HS-27A (cell line): ENCODE results near the gene M1AP.
"Not testable (repeated sequence)": the region's sequence is repeated elsewhere in the genome, so short reads cannot be mapped to it uniquely, and the experiment has no call there.

Experiments
- DNase-seq: peaks from one replicate; pipeline ENCODE4 v3.0.0-alpha.2; 2012; ENCODE audit warnings: low read depth, missing footprints

Gene M1AP

DNA sequence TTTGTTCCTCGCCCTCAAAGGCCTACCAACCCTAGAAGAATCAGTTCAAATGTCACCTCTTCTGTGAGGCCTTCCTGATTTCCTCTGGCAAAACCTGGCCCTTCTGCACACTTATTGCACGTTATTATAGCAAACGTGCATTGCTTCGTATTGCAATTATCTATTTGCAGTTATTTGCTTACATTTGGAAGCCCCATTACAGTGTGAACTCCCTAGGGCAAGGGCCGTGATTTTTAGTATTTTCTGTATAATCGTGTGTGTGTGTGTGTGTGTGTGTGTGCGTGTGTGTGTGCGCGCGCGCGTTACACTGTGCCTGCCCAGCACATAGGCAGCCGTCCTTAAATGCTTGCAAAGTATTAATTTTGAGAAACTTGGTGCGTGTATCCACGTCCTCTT lies 5.5 kb upstream of the M1AP start:
- DNase-seq, result no peak

DNA sequence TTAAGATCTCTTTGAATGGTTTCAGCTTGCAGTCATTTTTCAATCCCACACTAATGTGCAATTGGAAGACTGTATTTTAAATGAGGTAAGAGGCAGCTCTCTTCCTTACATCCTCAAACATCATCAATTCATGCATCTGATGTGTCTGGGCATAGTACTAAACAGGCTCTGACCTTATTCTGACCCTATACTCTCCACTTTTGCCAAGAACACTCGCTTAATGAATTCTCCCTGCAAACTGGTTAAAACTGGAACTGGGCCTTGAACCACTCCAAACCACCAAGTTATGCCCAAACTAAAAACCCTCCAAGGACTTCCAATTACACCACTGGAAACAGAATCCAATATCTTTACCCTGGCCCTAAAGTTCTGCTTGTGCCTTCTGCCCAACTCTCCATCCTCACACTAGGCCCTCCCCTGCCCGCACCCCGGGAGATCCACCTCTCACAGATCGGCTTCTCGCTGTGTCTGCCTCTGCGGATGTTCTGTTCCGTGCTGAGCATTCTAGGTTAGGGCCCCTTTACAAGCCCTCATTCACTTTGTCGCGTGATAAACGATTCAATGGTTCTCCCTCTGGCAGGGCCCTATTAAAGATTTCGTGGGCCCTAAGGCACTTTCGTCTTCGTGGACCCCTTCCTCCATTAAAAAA lies 1.2 kb downstream of the M1AP start:
- no peak for DNase-seq

- DNase-seq, result no peak
Observed at GRCh38 chr2:74646201-74646600, 1.9 kb downstream of the M1AP start.

DNA sequence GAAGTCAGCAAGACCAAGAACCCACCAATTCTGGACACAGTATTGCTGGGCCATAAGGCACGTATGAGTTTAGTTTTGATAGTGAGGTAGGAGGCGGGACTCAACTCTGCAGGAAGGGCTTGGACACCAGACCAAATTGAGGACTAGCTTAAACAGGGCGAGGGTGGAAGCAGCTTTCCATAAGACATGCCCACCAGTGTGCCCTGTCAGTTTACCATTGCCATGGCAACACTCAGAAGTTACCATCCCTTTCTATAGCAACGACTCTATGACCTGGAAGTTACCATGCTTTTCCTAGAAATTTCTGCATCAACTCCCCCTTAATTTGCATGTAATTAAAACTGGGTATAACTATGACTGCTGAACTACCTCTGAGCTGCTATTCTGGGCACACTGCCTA lies 2.8 kb downstream of the M1AP start:
- no peak for DNase-seq

GRCh38 chr2:74639550-74639949 lies 8.6 kb downstream of the M1AP start:
- no peak for DNase-seq

DNA sequence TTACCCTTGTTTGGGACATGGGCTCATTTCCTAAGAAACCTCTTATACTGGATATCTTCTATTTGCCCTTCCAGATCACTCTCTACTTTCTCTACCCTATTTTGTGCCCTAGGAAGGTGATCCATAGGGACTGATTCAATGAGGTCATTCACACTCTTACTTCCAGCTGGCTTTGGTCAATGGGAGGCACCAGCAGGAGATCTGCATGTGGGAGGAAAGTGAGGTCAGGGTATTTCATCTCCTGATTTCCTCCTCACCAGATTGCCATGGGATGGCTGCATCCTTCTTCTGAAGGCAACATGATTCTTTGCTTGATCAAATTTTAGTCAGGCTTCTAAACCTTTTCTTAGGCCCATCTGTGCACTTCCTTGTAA lies 15.2 kb downstream of the M1AP start:
- no peak for DNase-seq

- DNase-seq, result no peak
Observed at GRCh38 chr2:74632209-74632938, 15.8 kb downstream of the M1AP start.

DNA sequence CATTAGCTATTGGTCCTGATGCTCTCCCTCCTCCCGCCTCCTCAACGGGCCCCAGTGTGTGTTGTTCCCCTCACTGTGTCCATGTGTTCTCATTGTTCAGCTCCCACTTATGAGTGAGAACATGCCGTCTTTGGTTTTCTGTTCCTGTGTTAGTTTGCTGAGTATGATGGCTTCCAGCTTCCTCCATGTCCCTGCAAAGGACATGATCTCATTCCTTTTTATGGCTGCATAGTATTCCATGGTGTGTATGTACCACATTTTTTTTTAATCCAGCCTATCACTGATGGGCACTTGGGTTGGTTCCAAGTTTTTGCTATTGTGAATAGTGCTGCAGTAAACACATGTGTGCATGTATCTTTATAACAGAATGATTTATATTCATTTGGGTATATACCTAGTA lies 17.7 kb downstream of the M1AP start:
- DNase-seq, result not testable (repeated sequence)

DNA sequence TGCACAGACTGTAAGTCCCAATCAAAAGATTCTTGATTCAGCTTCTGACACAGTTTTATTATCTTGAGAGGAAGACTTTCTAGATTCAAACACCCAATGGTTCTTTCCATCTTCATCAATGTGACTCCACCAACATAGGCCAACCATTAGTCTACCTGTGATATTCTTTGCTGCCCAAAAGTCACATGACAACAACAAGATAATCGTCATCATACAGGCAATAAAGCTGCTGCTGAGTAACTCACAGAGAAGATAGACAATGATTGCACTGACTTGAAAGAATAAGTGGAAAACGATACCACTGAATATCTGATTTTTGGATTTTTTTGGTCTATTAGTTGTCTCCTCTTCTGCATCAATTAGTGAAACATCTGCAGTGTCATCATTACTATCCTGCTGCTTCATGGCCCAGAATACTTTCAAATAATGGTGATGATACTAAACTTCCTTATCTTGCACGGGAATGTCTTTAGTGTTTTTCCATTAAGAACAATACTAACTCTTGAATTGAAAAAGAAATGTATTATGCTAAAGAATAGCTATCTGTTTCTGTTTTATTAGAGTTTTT lies 19.5 kb downstream of the M1AP start:
- no peak for DNase-seq

GRCh38 chr2:74625658-74626425 lies 22.3 kb downstream of the M1AP start:
- DNase-seq, result no peak

DNA sequence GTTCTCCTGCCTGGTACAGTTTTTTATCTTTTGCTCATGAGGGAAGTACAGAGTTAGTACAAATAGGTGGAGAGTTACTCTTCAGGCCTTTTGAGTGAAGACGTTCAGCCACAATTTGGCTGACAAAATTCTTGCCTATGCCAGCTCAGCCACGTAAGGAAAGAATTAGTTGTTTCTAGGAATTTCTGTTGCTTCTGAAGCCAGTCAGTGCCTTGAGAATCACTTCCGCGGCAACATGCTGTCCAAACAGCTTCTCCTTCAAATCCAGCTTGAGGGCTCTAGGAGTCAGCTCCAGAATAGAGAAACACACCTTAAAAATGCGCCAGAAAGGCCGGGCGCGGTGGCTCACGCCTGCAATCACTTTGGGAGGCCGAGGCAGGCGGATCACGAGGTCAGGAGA lies 27.5 kb downstream of the M1AP start:
- DNase-seq, result no peak

DNA sequence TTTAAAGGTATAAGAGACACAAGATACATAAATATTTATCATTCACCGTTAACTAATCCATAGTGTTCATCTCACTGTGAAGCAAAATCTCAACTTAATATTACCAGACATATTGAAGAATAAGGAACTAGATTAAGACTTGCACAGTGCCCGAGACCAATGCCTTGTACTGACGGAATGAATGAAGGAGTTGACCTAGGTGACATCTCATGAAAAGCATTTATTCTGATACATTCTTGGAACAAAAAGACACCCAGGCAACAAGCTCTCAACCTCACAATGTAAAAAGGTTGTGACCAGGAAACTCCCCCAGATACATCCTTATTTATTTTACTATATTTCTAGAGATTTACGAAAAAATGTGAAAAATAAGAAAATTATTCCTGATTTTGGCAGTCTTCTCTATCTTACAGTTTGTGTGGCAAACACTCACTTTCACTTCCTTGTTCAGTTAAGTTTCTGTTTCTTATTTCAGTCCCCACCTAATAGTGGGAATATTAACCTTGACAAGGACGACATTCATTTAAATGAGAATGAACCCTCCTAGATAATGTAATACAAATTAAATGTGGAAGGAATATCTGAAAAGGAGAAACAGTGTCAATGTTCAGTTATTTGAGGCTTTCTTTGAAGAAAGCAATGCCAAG lies 28.4 kb downstream of the M1AP start:
- DNase-seq, result no peak

- DNase-seq, result no peak
Observed at GRCh38 chr2:74618410-74619083, 29.6 kb downstream of the M1AP start.

DNA sequence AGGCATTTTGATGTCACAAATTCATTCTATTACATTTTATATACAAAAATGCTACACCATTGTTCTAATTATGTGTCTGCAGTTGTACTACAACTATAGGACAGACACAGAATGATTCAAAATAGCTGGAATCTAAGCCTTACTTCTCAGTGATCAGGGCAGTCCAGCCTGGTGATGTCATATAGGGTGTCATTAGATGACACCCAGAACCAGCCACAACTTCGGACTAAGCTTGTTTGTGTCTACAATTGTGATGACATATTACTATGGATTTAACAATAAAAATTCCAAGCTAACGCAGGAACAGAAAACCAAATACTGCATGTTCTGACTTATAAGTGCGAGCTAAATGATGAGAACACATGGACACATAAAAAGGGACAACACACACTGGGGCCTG lies 31.0 kb downstream of the M1AP start:
- no peak for DNase-seq

GRCh38 chr2:74606927-74607326 lies 41.2 kb downstream of the M1AP start:
- no peak for DNase-seq

GRCh38 chr2:74603282-74604000 lies 44.7 kb downstream of the M1AP start:
- no peak for DNase-seq

GRCh38 chr2:74602586-74603281 lies 45.4 kb downstream of the M1AP start:
- DNase-seq, result no peak

DNA sequence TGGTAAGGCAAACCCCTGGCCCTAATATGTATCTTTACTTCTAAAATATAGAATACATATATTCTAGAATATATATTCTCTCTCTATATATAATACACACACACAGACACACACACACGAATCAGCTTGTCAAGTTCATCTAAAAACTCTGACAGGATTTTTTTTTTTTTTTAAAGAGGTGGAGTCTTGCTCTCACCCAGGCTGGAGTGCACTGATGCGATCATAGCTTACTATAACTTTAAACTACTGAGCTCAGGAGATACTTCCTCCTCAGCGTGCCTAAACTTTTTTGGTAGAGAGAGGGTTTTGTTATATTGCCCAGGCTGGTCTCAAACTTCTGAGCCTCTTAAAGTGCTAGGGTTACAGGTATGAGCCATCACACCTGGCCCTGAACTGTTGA lies 48.5 kb downstream of the M1AP start:
- no peak for DNase-seq

DNA sequence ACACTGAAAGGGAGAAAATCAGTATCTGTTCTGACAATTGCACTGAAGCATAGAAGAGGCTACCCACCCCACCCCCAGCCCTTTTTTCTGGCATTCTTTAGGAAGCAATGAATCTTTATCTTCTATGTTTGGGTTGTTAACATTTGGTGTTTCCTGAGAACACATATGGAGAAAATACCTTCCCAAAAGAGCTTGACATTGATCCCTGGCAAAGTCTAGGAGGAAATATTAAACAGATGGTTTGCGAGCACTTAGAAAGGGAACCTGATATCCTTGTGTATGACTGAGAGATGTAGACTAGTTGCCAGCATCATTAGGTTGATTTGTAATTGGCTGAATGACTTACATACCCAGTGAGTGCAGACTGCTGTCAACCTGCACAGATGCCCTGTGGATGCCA lies 50.7 kb downstream of the M1AP start:
- DNase-seq, result no peak

GRCh38 chr2:74596584-74596983 lies 51.5 kb downstream of the M1AP start:
- DNase-seq, result no peak
